GM12878 (cell line): ENCODE data around the gene EDC4. TPM values are rescaled to one million over a fixed set of nuclear protein-coding genes. Genes with fewer than 3 reads are reported as not detected.

Experiments used
- ASH2L ChIP-seq: fragments of 300-600, 200-600 bp; sonication (generic); IDR thresholded peaks from 2 replicates; pipeline ENCODE4 v1.6.1; 2017; ENCODE audit warnings: low read depth, mild to moderate bottlenecking, borderline replicate concordance
- BHLHE40 ChIP-seq, 2 experiments: fragments of 450-650 bp in 1 of 2; IDR thresholded peaks; 2 replicates each; pipeline ENCODE4 v1.6.1; 2011 to 2017; ENCODE audit warnings: low read depth in 2 of 2, borderline replicate concordance in 1 of 2, improper control_type of control experiment in 1 of 2, low read length in 1 of 2, mild to moderate bottlenecking in 1 of 2
- CREM ChIP-seq: IDR thresholded peaks from 2 replicates; pipeline ENCODE4 v1.6.1; 2014; ENCODE audit warnings: antibody characterized with exemption, low read depth
- E2F4 ChIP-seq: IDR thresholded peaks from 2 replicates; pipeline ENCODE4 v1.6.1; 2012; ENCODE audit warnings: low read depth, low read length, improper control_type of control experiment
- MLLT1 ChIP-seq: fragments of 450-650 bp; IDR thresholded peaks from 2 replicates; pipeline ENCODE4 v1.6.1; 2016; ENCODE audit warnings: mild to moderate bottlenecking
- NBN ChIP-seq: fragments of 450-650 bp; IDR thresholded peaks from 2 replicates; pipeline ENCODE4 v1.6.1; 2016
- NRF1 ChIP-seq: conservative IDR thresholded peaks from 2 replicates; pipeline ENCODE4 v1.6.1; 2011; ENCODE audit warnings: mild to moderate bottlenecking, low read depth, low read length, improper control_type of control experiment
- PAX5 ChIP-seq: IDR thresholded peaks from 2 replicates; pipeline ENCODE4 v1.6.1; 2011; ENCODE audit warnings: low read depth, low read length, borderline replicate concordance
- RELA ChIP-seq: fragments of 450-650 bp; IDR thresholded peaks from 2 replicates; pipeline ENCODE4 v1.8.0; 2014; ENCODE audit warnings: borderline replicate concordance; ENCODE audit not compliant: partially characterized antibody
- TCF12 ChIP-seq: IDR thresholded peaks from 2 replicates; pipeline ENCODE4 v1.6.1; 2011; ENCODE audit warnings: low read depth, mild to moderate bottlenecking, low read length
- USF1 ChIP-seq: IDR thresholded peaks from 2 replicates; pipeline ENCODE4 v1.6.1; 2011; ENCODE audit warnings: borderline replicate concordance, low read depth, mild to moderate bottlenecking, moderate library complexity, mixed read lengths, low read length; ENCODE audit not compliant: insufficient read depth; ENCODE audit errors: extremely low read length
- ZBTB11 ChIP-seq: fragments of 450-650 bp; formaldehyde crosslinking; IDR thresholded peaks from 2 replicates; pipeline ENCODE4 v1.5.0; 2022; ENCODE audit warnings: mild to moderate bottlenecking, missing genetic modification characterization
- polyA plus RNA-seq, 11 experiments: library from polyadenylated mRNA; depleted of rRNA in 4 of 11; unstranded in 6 of 11; stranded (reverse) in 5 of 11; fragments of >200 nt; fragmentation: Nextera tagmentation in 4 of 11; fragmentation: Illumina TruSeq in 1 of 11; extraction: Ambion mirVana in 4 of 11; extraction: Trizol in 1 of 11; gene quantifications; 1 replicate in 1 of 11; 2 replicates in 10 of 11; pipeline versions ENCODE4 v1.2.1 to v1.2.3, GENCODE V29; 2011 to 2016; ENCODE audit warnings: inconsistent platforms in 2 of 11, missing spikeins in 2 of 11, low read depth in 1 of 11
- total RNA-seq, 4 experiments: library from RNA; depleted of rRNA in 3 of 4; stranded (reverse); fragments of >200 nt in 3 of 4; fragmentation: Illumina TruSeq in 1 of 4; extraction: Trizol in 1 of 4; gene quantifications; 2 replicates each; pipeline versions ENCODE4 v1.2.1 to v1.2.3, GENCODE V29; 2013 to 2021
- TF ChIP-seq, protein P1 (sequence below): IDR thresholded peaks from 2 replicates; pipeline ENCODE4 v1.6.1; 2012; ENCODE audit warnings: improper control_type of control experiment, low read depth, low read length; ENCODE audit not compliant: insufficient replicate concordance
- TF ChIP-seq, protein P2 (sequence below): IDR thresholded peaks from 2 replicates; pipeline ENCODE4 v1.6.1; 2012; ENCODE audit warnings: low read length, inconsistent platforms

Gene EDC4
- total and polyA plus RNA-seq, 10 of the 15 experiments (the other 5 are each of a cell fraction or from before 2014, with no cell fraction given), result 1.2 to 86.0 (median 53.4) TPM

DNA sequence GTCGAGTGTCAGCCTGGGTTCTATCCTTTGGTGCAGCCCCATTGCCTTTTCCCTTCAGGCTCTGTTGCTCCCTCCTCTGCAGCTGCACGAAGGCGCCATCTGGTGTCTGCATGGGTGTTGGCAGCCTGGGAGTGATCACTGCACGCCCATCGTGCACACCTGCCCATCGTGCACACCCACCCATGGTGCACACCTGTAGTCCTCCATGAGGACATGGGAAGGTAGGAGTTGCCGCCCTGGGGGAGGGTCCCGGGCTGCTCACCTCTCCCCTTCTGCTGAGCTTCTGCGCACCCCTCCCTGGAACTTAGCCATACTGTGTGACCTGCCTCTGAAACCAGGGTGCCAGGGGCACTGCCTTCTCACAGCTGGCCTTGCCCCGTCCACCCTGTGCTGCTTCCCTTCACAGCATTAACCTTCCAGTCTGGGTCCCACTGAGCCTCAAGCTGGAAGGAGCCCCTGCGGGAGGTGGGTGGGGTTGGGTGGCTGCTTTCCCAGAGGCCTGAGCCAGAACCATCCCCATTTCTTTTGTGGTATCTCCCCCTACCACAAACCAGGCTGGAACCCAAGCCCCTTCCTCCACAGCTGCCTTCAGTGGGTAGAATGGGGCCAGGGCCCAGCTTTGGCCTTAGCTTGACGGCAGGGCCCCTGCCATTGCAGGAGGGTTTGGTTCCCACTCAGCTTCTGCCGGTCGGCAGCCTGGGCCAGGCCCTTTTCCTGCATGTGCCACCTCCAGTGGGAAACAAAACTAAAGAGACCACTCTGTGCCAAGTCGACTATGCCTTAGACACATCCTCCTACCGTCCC lies 55.9 kb downstream of the EDC4 start (continued):
- TF ChIP-seq USF1 (no peak), MLLT1 (no peak), RELA (no peak), NRF1 (no peak), BHLHE40 (IDR thresholded peaks at IDR 0.05; ENCODE audit: borderline replicate concordance in 1 of 2, low read depth in 2 of 2, low read length in 1 of 2) (peak; percentile 19 to 43; a peak in 1 of 4 replicates), PAX5 (no peak), ASH2L (no peak), ZBTB11 (CRISPR knock-in tag) (no peak), E2F4 (no peak), CREM (no peak), TCF12 (peak; percentile 30; the same call in 1 of the 2 replicates), NBN (peak; percentile 22; the same call in 1 of the 2 replicates)
- TF ChIP-seq, protein P1, sequence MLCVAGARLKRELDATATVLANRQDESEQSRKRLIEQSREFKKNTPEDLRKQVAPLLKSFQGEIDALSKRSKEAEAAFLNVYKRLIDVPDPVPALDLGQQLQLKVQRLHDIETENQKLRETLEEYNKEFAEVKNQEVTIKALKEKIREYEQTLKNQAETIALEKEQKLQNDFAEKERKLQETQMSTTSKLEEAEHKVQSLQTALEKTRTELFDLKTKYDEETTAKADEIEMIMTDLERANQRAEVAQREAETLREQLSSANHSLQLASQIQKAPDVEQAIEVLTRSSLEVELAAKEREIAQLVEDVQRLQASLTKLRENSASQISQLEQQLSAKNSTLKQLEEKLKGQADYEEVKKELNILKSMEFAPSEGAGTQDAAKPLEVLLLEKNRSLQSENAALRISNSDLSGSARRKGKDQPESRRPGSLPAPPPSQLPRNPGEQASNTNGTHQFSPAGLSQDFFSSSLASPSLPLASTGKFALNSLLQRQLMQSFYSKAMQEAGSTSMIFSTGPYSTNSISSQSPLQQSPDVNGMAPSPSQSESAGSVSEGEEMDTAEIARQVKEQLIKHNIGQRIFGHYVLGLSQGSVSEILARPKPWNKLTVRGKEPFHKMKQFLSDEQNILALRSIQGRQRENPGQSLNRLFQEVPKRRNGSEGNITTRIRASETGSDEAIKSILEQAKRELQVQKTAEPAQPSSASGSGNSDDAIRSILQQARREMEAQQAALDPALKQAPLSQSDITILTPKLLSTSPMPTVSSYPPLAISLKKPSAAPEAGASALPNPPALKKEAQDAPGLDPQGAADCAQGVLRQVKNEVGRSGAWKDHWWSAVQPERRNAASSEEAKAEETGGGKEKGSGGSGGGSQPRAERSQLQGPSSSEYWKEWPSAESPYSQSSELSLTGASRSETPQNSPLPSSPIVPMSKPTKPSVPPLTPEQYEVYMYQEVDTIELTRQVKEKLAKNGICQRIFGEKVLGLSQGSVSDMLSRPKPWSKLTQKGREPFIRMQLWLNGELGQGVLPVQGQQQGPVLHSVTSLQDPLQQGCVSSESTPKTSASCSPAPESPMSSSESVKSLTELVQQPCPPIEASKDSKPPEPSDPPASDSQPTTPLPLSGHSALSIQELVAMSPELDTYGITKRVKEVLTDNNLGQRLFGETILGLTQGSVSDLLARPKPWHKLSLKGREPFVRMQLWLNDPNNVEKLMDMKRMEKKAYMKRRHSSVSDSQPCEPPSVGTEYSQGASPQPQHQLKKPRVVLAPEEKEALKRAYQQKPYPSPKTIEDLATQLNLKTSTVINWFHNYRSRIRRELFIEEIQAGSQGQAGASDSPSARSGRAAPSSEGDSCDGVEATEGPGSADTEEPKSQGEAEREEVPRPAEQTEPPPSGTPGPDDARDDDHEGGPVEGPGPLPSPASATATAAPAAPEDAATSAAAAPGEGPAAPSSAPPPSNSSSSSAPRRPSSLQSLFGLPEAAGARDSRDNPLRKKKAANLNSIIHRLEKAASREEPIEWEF, result no peak
- TF ChIP-seq, protein P2, sequence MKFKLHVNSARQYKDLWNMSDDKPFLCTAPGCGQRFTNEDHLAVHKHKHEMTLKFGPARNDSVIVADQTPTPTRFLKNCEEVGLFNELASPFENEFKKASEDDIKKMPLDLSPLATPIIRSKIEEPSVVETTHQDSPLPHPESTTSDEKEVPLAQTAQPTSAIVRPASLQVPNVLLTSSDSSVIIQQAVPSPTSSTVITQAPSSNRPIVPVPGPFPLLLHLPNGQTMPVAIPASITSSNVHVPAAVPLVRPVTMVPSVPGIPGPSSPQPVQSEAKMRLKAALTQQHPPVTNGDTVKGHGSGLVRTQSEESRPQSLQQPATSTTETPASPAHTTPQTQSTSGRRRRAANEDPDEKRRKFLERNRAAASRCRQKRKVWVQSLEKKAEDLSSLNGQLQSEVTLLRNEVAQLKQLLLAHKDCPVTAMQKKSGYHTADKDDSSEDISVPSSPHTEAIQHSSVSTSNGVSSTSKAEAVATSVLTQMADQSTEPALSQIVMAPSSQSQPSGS, result no peak
